Stimulated activated CD8-positive, alpha-beta memory T cell treated with anti-CD3 and anti-CD28 coated beads, Interleukin-2, amount 100 ng/mL, for 1 hour (primary cell): ENCODE measurements around the gene CXCL5.
"Not testable (repeated sequence)": the region's sequence is repeated elsewhere in the genome, so short reads cannot be mapped to it uniquely, and the experiment has no call there.

Experiments used
- DNase-seq, 2 donors: peaks; one replicate each; pipeline ENCODE4 v3.0.0-alpha.2; 2020; ENCODE audit warnings: low read depth in 2 of 2

The CXCL5 gene

DNA sequence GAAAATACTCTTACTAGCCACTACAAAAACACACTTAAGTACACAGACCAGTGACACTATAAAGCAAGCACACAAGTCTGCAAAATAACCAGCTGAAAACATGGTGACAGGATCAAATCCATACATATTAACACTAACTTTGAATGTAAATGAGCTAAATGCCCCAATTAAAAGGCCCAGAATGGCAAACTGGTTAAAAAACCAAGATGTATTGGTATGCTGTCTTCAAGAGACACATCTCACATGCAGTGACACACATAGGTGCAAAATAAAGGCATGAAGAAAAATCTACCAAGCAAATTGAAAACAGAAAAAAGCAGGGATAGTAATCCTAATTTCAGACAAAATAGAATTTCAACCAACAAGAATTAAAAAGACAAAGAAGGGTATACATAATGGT is 27.5 kb downstream of the CXCL5 start:
- DNase-seq = no peak

- no peak for DNase-seq
Measured at GRCh38 chr4:73970011-73970410, 28.5 kb downstream of the CXCL5 start.

DNA sequence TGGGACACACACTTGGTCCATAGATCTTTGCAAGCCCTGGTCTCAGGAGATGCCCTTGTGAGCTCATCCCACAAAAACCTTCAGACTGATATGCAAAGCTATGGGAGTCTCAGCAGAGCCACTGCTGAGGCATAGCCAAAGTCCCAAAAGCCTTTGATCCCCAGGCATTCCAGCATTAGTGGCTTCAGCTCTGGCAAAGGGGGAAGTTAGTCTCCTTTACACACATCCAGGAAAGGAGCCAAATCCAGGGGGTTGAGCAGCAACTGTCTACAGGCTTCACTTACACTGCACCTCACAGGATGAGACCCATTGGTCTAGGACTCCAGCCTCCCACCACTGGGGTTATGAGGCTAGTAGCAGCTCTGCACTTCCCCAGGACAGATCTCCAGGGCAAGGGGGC is 30.6 kb downstream of the CXCL5 start:
- no peak for DNase-seq

DNA sequence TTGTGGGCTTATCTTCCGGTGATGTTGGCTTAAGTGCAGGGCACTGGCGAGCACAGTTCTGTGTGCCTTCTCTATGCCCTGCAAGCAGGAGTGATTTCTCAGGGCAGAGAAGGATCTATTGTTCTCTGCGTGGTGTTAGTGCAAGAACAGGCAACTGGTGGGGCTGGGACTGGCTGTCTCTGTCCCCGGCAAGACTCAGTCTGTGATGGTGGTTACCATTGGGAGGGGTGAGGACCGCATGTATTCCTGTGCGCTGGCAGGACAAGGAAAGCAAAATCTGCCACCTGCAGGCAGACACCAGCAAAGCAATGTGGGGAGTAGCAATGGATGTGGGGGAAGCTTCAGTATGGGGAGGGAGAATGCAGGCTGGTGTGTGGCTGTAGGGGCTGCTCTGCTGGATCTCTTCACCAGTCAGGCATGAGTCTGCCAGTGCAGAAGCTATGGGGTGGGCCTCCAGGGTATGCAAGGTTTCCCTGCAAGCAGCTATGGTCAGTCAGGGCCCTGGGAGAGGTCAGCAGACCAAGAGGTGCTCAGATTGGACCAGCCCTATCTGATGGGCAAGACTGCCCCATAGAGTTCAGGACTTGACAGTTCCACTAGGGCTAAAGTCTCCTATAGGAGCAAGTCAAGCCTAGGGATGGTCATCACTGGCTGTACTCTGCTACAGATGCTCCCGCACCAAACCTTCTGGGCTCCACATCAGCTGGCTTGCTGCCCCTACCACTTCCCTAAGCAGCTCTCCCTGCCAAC is 33.4 kb downstream of the CXCL5 start:
- DNase-seq = no peak

GRCh38 chr4:73962724-73963123 is 35.8 kb downstream of the CXCL5 start:
- no peak for DNase-seq

GRCh38 chr4:73959041-73959440 is 39.4 kb downstream of the CXCL5 start:
- not testable (repeated sequence) for DNase-seq

- no peak for DNase-seq
Measured at GRCh38 chr4:73952352-73952751, 46.1 kb downstream of the CXCL5 start.

GRCh38 chr4:73950376-73950920 is 48.0 kb downstream of the CXCL5 start:
- not testable (repeated sequence) for DNase-seq

- DNase-seq = no peak
Measured at GRCh38 chr4:73948990-73949706, 49.3 kb downstream of the CXCL5 start.

- no peak for DNase-seq
Measured at GRCh38 chr4:73948291-73948690, 50.2 kb downstream of the CXCL5 start.

GRCh38 chr4:73947239-73947985 is 51.1 kb downstream of the CXCL5 start:
- no peak for DNase-seq

GRCh38 chr4:73945674-73946449 is 52.6 kb downstream of the CXCL5 start:
- DNase-seq = no peak
